Activated naive CD4-positive, alpha-beta T cell treated with anti-CD3 and anti-CD28 coated beads for 36 hours (primary cell): Measurements from ENCODE around the gene KIF1A. TPM values are rescaled to one million over a fixed set of nuclear protein-coding genes. Genes with fewer than 3 reads are reported as not detected.

ENCODE experiments used
- CTCF ChIA-PET: fragments of 350-600 bp; sonication (Branson Sonifier 250); formaldehyde crosslinking; loops from one replicate; lab custom pipeline; 2021; ENCODE audit warnings: antibody characterized with exemption; lab: Charles Lee
- DNase-seq: peaks from one replicate; pipeline ENCODE4 v3.0.0-alpha.2; 2020
- H3K27ac Mint-ChIP-seq: one replicate; pipeline ENCODE4 v1.8.0; 2021; ENCODE audit warnings: mild to moderate bottlenecking, mixed read lengths
- H3K27me3 Mint-ChIP-seq: one replicate; pipeline ENCODE4 v1.8.0; 2021; ENCODE audit warnings: low read depth, mixed read lengths
- H3K36me3 Mint-ChIP-seq: one replicate; pipeline ENCODE4 v1.8.0; 2021; ENCODE audit warnings: low read depth, mixed read lengths
- H3K4me1 Mint-ChIP-seq: one replicate; pipeline ENCODE4 v1.8.0; 2021; ENCODE audit warnings: low read depth, mixed read lengths
- H3K4me3 Mint-ChIP-seq: one replicate; pipeline ENCODE4 v1.8.0; 2021; ENCODE audit warnings: mild to moderate bottlenecking, moderate library complexity, mixed read lengths
- H3K9me3 Mint-ChIP-seq: one replicate; pipeline ENCODE4 v1.8.0; 2021; ENCODE audit warnings: mixed read lengths
- intact Hi-C: fragments of 100-400 bp; cut with micrococcal nuclease; formaldehyde crosslinking; loops from one replicate; pipeline ENCODE4 v1.15.1; 2023
- total RNA-seq, 2 experiments: library from RNA; stranded (reverse); gene quantifications; one replicate each; pipeline ENCODE4 v1.2.3, GENCODE V29; 2021

Gene KIF1A
- total RNA-seq, 2 experiments from 2014 or later: 8.4 TPM

DNA sequence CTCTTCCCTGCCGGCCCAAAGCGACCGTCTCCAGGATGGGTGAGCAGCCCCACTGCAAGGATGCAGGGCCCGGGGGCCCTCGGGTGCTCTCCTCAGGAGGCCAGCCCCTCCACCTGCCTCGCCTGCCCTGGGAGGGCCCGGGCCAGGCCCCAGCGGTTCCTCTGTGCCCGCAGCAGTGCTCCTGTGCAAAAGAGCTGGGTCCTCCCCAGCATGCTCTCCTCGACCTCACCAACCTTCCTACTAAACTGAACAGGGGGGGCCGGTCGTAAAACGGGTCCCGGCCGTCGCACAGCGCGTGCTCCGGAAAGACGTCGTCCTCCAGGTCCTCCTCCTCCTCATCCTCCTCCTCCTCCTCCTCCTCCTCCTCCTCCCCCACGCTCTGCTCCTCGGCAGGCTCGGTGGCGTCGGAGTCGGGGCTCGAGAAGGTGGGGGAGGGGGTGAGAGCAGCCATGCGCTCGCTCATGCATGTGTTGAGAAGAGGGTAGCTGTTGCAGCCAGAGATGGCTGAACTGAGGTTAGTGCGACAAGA is 62.9 kb downstream of the KIF1A start:
- CTCF ChIA-PET: no interaction called here
- Mint-ChIP-seq H3K4me3 (no peak overlapping the region), H3K36me3 (no peaks in the 10 kb centered on the region), H3K27me3 (no peaks in the 10 kb centered on the region), H3K27ac (no peak overlapping the region), H3K4me1 (no peaks in the 10 kb centered on the region), H3K9me3 (no peaks in the 10 kb centered on the region)
- DNase-seq: no peak
- intact Hi-C loops: no loop called here

GRCh38 chr2:240752209-240752608 is 67.8 kb downstream of the KIF1A start:
- no peak for DNase-seq
- Mint-ChIP-seq H3K4me1 (no peaks in the 10 kb centered on the region), H3K4me3 (no peak overlapping the region), H3K27me3 (no peaks in the 10 kb centered on the region), H3K9me3 (no peaks in the 10 kb centered on the region), H3K27ac (no peak overlapping the region), H3K36me3 (no peaks in the 10 kb centered on the region)
- CTCF ChIA-PET: no interaction called here
- intact Hi-C loops: no loop called here

DNA sequence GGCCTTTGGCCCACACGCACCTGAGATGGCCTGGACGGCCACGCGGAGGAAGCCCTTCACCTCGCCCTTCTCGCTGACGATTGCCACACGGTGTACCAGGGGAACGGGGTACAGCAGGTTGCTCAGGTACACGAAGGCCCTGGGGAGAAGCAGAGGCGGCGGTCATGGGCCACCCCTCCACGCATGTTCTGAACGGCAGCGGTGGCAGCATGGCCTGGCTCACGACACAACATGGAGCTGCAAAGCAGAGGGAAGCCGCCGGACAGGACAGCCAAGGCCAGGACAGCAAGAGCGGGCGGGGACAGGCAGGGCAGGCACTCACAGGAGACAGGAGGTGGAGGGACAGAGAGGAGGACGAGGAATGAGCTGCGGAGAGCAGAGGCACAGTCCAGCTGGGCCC is 69.6 kb downstream of the KIF1A start:
- no peak overlapping the region for H3K27ac Mint-ChIP-seq
- H3K4me1 Mint-ChIP-seq: no peaks in the 10 kb centered on the region
- intact Hi-C loops: no loop called here
- no peak overlapping the region for H3K4me3 Mint-ChIP-seq
- no peaks in the 10 kb centered on the region for H3K36me3 Mint-ChIP-seq
- no peak for DNase-seq
- CTCF ChIA-PET: no interaction called here
- H3K27me3 Mint-ChIP-seq: no peaks in the 10 kb centered on the region
- H3K9me3 Mint-ChIP-seq: no peaks in the 10 kb centered on the region

DNA sequence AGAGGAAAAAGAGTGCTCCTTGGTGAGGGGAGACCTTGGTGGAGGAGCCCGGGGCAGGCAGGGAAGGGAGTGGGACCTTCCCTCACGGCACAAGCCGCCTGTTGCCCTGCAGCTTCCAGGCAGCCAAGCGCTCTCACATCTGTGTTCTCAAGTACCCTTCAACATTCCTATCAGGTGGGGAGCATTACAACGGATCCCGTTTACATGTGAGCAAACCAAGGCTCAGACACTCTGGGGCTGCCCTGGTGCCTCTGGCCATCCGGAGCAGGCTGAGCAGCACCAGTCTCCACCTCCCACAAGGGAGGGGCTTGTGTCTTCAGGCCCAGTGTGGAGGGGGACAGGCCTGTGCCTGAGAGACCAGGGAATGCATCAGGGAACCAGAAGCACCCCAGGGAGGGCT is 70.5 kb downstream of the KIF1A start:
- Mint-ChIP-seq H3K4me1 (no peaks in the 10 kb centered on the region), H3K36me3 (no peaks in the 10 kb centered on the region), H3K27ac (no peak overlapping the region), H3K4me3 (no peak overlapping the region), H3K27me3 (no peaks in the 10 kb centered on the region), H3K9me3 (no peaks in the 10 kb centered on the region)
- CTCF ChIA-PET: no interaction called here
- no peak for DNase-seq
- intact Hi-C loops: no loop called here

DNA sequence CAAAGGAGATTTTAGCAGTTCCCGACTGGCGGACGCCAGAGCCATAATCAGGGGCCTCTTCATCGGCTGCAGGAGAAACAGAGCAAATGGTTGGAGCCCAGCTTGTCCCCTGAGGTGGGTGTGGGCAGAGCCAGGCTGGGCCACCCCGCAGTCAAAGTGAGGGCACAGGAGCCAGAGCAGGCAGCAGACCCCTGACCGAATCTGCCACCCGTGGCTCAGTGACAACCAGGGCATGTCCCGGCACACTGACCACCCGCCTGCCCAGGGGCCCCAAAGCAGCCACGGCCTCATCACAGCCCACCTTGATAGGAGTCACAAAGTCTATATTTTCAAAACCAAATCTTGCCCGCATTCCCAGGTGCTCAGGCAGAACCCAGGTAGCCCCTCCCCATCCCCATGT is 72.8 kb downstream of the KIF1A start:
- H3K4me3 Mint-ChIP-seq: no peak overlapping the region
- intact Hi-C loops: no loop called here
- DNase-seq: no peak
- H3K4me1 Mint-ChIP-seq: no peaks in the 10 kb centered on the region
- CTCF ChIA-PET: no interaction called here
- H3K27ac Mint-ChIP-seq: no peak overlapping the region
- H3K9me3 Mint-ChIP-seq: no peaks in the 10 kb centered on the region
- no peaks in the 10 kb centered on the region for H3K27me3 Mint-ChIP-seq
- no peaks in the 10 kb centered on the region for H3K36me3 Mint-ChIP-seq

GRCh38 chr2:240746671-240747070 is 73.3 kb downstream of the KIF1A start:
- no peaks in the 10 kb centered on the region for H3K9me3 Mint-ChIP-seq
- CTCF ChIA-PET: no interaction called here
- no peak overlapping the region for H3K27ac Mint-ChIP-seq
- DNase-seq: no peak
- no peaks in the 10 kb centered on the region for H3K4me1 Mint-ChIP-seq
- no peaks in the 10 kb centered on the region for H3K36me3 Mint-ChIP-seq
- no peak overlapping the region for H3K4me3 Mint-ChIP-seq
- H3K27me3 Mint-ChIP-seq: no peaks in the 10 kb centered on the region
- intact Hi-C loops: no loop called here

- Mint-ChIP-seq H3K4me3 (no peak overlapping the region), H3K36me3 (no peaks in the 10 kb centered on the region), H3K9me3 (no peaks in the 10 kb centered on the region), H3K4me1 (no peaks in the 10 kb centered on the region), H3K27ac (no peak overlapping the region), H3K27me3 (no peaks in the 10 kb centered on the region)
- CTCF ChIA-PET: interaction anchor here (0.5 to 0.6 kb wide), 2 partner anchors 94 to 1961 kb away, joined by 3 read pairs; no protein-coding TSS in a partner anchor
- no peak for DNase-seq
- intact Hi-C loops: no loop called here
These were observed 74.1 kb downstream of the KIF1A start for GRCh38 chr2:240745962-240746361.

DNA sequence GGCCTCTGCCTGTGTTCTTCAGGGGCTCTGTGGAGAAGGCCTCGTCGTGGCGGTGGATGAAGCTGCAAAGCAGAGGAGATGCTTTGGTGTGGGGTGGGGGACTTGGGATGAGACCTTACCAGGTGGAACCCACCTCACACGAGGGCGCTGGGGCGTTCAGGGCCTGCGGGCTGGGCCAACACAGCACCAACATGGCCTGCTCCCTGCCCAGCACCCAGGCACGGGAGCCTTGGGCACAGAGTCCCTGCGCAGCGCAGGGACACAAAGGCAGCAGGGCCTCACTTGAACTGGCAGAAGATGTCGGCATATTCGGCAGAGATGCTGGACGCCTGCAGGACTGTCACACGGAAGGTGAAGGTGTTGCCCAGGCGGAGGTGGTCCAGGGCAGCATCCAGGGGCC is 74.6 kb downstream of the KIF1A start:
- no peak overlapping the region for H3K4me3 Mint-ChIP-seq
- DNase-seq: no peak
- H3K4me1 Mint-ChIP-seq: no peaks in the 10 kb centered on the region
- CTCF ChIA-PET: interaction anchor here (0.5 to 0.6 kb wide), 2 partner anchors 94 to 1960 kb away, joined by 3 read pairs; no protein-coding TSS in a partner anchor
- intact Hi-C loops: no loop called here
- no peaks in the 10 kb centered on the region for H3K27me3 Mint-ChIP-seq
- no peak overlapping the region for H3K27ac Mint-ChIP-seq
- H3K36me3 Mint-ChIP-seq: no peaks in the 10 kb centered on the region
- H3K9me3 Mint-ChIP-seq: no peaks in the 10 kb centered on the region

GRCh38 chr2:240742602-240743095 is 77.4 kb downstream of the KIF1A start:
- CTCF ChIA-PET: interaction anchor here (1.7 kb wide), 1 partner anchor 229 kb away, joined by 4 read pairs; no protein-coding TSS in a partner anchor
- Mint-ChIP-seq H3K27ac (no peak overlapping the region), H3K4me3 (no peak overlapping the region), H3K4me1 (peaks cover 9% of the 10 kb centered on the region), H3K36me3 (no peaks in the 10 kb centered on the region), H3K27me3 (no peaks in the 10 kb centered on the region), H3K9me3 (no peaks in the 10 kb centered on the region)
- intact Hi-C loops: no loop called here
- no peak for DNase-seq

DNA sequence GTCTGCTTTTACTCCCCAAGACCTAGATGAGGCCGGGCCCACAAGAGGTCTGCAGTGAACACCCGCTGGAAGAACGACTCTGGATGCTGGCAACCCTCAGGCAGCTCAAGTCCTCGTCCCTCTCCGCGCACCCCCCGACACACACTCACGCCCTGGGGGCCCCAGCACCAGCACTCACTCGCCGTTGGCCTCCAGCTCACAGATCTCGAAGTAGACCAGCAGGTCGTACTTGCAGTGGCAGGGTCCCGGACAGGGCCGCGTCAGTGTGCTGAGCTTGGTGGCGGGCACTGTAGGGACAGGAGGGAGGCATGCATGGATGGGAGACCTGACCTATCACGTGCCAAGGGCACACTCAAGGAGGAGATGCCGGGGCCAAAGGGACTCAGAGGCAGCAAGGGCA is 78.9 kb downstream of the KIF1A start:
- intact Hi-C loops: no loop called here
- Mint-ChIP-seq H3K27me3 (no peaks in the 10 kb centered on the region), H3K27ac (no peak overlapping the region), H3K4me3 (no peak overlapping the region), H3K36me3 (no peaks in the 10 kb centered on the region), H3K9me3 (no peaks in the 10 kb centered on the region), H3K4me1 (peaks cover 9% of the 10 kb centered on the region)
- CTCF ChIA-PET: interaction anchor here (1.0 kb wide), 1 partner anchor 176 kb away, joined by 3 read pairs; no protein-coding TSS in a partner anchor
- DNase-seq: no peak

DNA sequence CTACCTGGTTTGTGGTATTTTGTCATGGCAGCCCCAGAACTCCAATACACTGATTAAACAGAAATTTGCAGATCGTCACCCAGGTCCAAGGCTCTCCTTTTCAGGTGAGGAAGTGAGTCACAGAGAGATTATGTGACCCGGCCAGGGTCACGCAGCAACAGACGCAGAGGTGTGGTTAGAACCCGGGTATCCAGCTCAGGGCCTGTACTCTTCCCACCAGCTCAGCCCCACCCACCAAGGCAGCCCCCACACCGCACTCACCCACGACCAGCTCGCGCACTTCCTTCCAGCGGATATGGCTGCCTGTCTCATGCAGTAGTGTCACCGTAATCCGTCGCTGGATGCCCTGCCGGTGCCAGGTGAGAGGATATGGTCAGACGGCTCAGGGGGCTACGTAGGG is 80.2 kb downstream of the KIF1A start:
- Mint-ChIP-seq H3K36me3 (no peaks in the 10 kb centered on the region), H3K4me1 (peaks cover 9% of the 10 kb centered on the region), H3K27ac (peak overlapping the region; percentile 63), H3K27me3 (no peaks in the 10 kb centered on the region), H3K9me3 (no peaks in the 10 kb centered on the region), H3K4me3 (no peak overlapping the region)
- intact Hi-C loops: no loop called here
- DNase-seq: peak; percentile 28
- CTCF ChIA-PET: no interaction called here

DNA sequence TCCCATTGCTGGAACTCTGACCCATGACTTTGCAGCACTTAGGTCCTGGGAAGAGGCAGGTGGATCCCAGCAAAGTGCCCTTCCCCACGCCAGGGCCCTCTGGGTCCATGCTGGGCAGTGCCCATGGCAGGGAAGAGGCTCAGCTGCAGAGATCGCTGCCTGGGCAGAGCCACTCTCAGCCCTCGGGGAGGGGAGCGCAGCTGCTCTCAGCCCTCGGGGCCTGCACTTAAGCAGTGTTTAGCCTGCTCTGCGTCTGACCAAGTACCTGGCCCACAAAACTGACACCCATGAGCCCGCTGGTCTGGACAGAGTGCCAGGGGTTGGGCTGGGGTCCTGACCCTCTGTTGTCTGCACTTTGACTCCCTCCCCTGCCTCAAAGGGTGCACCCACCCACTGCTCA is 82.1 kb downstream of the KIF1A start:
- CTCF ChIA-PET: no interaction called here
- no peaks in the 10 kb centered on the region for H3K9me3 Mint-ChIP-seq
- H3K36me3 Mint-ChIP-seq: no peaks in the 10 kb centered on the region
- no peak overlapping the region for H3K27ac Mint-ChIP-seq
- intact Hi-C loops: no loop called here
- no peak overlapping the region for H3K4me3 Mint-ChIP-seq
- DNase-seq: no peak
- no peaks in the 10 kb centered on the region for H3K27me3 Mint-ChIP-seq
- peaks cover 9% of the 10 kb centered on the region for H3K4me1 Mint-ChIP-seq

GRCh38 chr2:240737512-240737911 is 82.5 kb downstream of the KIF1A start:
- Mint-ChIP-seq H3K4me3 (no peak overlapping the region), H3K27ac (no peak overlapping the region), H3K27me3 (no peaks in the 10 kb centered on the region), H3K36me3 (no peaks in the 10 kb centered on the region), H3K9me3 (no peaks in the 10 kb centered on the region), H3K4me1 (peaks cover 9% of the 10 kb centered on the region)
- CTCF ChIA-PET: no interaction called here
- intact Hi-C loops: no loop called here
- DNase-seq: no peak
